ENCODE data around the gene TMEM131L. TPM values are rescaled to one million over a fixed set of nuclear protein-coding genes. Genes with fewer than 3 reads are reported as not detected.

The TMEM131L gene
- total RNA-seq, 2 experiments from 2014 or later, result 51.7 to 52.4 TPM

- no peak for TF ChIP-seq CTCF (IDR thresholded peaks at IDR 0.05)
- Mint-ChIP-seq H3K4me1 (ENCODE audit: low read depth) (peaks cover 88% of the 10 kb centered on the region), H3K27me3 (no peaks in the 10 kb centered on the region), H3K27ac (peak overlapping the region; percentile 96), H3K4me3 (peak overlapping the region; percentile 66), H3K9me3 (peaks cover 3% of the 10 kb centered on the region), H3K36me3 (ENCODE audit: low read depth) (peaks cover 55% of the 10 kb centered on the region)
- DNase-seq, result no peak
- CTCF ChIA-PET, result interaction anchor here (1.0 to 3.0 kb wide), 7 partner anchors 10 to 56 kb away, joined by 3 to 16 read pairs (median 4); no protein-coding TSS in a partner anchor
- POLR2A ChIA-PET, result interaction anchor here (0.8 to 3.2 kb wide), 9 partner anchors 9 to 57 kb away, joined by 3 to 15 read pairs (median 4); no protein-coding TSS in a partner anchor
- intact Hi-C loops (cut with micrococcal nuclease), result loop anchor here (2.0 to 5.0 kb wide), 2 partner anchors 49 to 54 kb away; no protein-coding TSS in a partner anchor
- no peak for ATAC-seq
Measured at GRCh38 chr4:153523164-153523796, 57.1 kb downstream of the TMEM131L start.

GRCh38 chr4:153523941-153524386, 57.8 kb downstream of the TMEM131L start:
- Mint-ChIP-seq H3K27me3 (no peaks in the 10 kb centered on the region), H3K9me3 (peaks cover 3% of the 10 kb centered on the region), H3K36me3 (ENCODE audit: low read depth) (peaks cover 53% of the 10 kb centered on the region), H3K4me3 (peak overlapping the region; percentile 66), H3K27ac (peak overlapping the region; percentile 96), H3K4me1 (ENCODE audit: low read depth) (peaks cover 89% of the 10 kb centered on the region)
- DNase-seq, result no peak
- CTCF ChIA-PET, result interaction anchor here (0.9 to 3.0 kb wide), 8 partner anchors 10 to 91 kb away, joined by 3 to 16 read pairs (median 4); no protein-coding TSS in a partner anchor
- no peak for TF ChIP-seq CTCF (IDR thresholded peaks at IDR 0.05)
- ATAC-seq, result no peak
- POLR2A ChIA-PET, result interaction anchor here (1.0 to 3.2 kb wide), 6 partner anchors 10 to 58 kb away, joined by 4 to 15 read pairs (median 5); partner anchors contain the start of gene TMEM131L
- intact Hi-C loops (cut with micrococcal nuclease), result loop anchor here (2.0 to 5.0 kb wide), 2 partner anchors 48 to 55 kb away; no protein-coding TSS in a partner anchor

- CTCF ChIA-PET, result interaction anchor here (0.9 to 3.0 kb wide), 5 partner anchors 12 to 92 kb away, joined by 3 to 16 read pairs (median 4); no protein-coding TSS in a partner anchor
- intact Hi-C loops (cut with micrococcal nuclease), result loop anchor here (5.0 kb wide), 1 partner anchor 48 kb away; no protein-coding TSS in a partner anchor
- Mint-ChIP-seq H3K4me1 (ENCODE audit: low read depth) (peaks cover 89% of the 10 kb centered on the region), H3K27me3 (no peaks in the 10 kb centered on the region), H3K4me3 (no peak overlapping the region), H3K27ac (peak overlapping the region; percentile 96), H3K9me3 (peaks cover 3% of the 10 kb centered on the region), H3K36me3 (ENCODE audit: low read depth) (peaks cover 48% of the 10 kb centered on the region)
- POLR2A ChIA-PET, result interaction anchor here (1.0 to 3.2 kb wide), 8 partner anchors 9 to 59 kb away, joined by 3 to 15 read pairs (median 5); partner anchors contain the start of gene TMEM131L
- no peak for TF ChIP-seq CTCF (IDR thresholded peaks at IDR 0.05)
- no peak for ATAC-seq
- DNase-seq, result no peak
Measured at GRCh38 chr4:153524682-153525081, 58.5 kb downstream of the TMEM131L start.

GRCh38 chr4:153527690-153528089, 61.5 kb downstream of the TMEM131L start:
- DNase-seq (no peak), ATAC-seq (no peak)
- POLR2A ChIA-PET, result interaction anchor here (0.8 to 3.2 kb wide), 5 partner anchors 14 to 40 kb away, joined by 3 to 13 read pairs (median 5); no protein-coding TSS in a partner anchor
- Mint-ChIP-seq H3K27me3 (no peaks in the 10 kb centered on the region), H3K36me3 (ENCODE audit: low read depth) (peaks cover 35% of the 10 kb centered on the region), H3K4me3 (peak overlapping the region; percentile 50), H3K9me3 (peaks cover 3% of the 10 kb centered on the region), H3K4me1 (ENCODE audit: low read depth) (peaks cover 88% of the 10 kb centered on the region), H3K27ac (peak overlapping the region; percentile 96)
- intact Hi-C loops (cut with micrococcal nuclease), result loop anchor here (2.0 kb wide), 2 partner anchors 31 to 39 kb away; no protein-coding TSS in a partner anchor
- no peak for TF ChIP-seq CTCF (IDR thresholded peaks at IDR 0.05)
- CTCF ChIA-PET, result interaction anchor here (0.7 to 2.8 kb wide), 2 partner anchors 39 to 116 kb away, joined by 3 to 7 read pairs; no protein-coding TSS in a partner anchor
